ENCODE data around the gene NFKB1. TPM values are rescaled to one million over a fixed set of nuclear protein-coding genes. Genes with fewer than 3 reads are reported as not detected.

NFKB1 gene
- total RNA-seq, 4 donors from 2014 or later, result 32.9 to 56.0 (median 40.9) TPM

DNA sequence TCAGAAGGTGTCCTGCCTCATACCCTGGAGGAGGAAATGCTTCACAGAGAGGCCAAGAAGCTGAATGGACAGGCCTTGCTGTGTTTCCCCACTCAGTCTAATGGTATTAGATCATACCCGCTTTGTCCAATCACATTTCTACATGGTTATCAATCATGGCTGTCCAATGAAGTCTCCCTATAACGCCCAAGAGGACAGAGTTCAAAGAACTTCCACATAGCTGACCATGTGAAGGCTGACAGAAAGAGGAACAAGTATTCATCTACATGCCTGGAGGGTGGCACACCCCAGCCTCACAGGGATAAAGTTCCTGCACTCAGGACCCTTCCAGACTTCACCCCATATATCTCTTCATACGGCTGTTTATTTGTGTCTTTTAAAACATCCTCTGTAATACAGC is 136.2 kb downstream of the NFKB1 start:
- H3K4me1 ChIP-seq, result no peaks in the 10 kb centered on the region
- DNase-seq (ENCODE audit: low spot score in 2 of 2), result no peak
- H3K27ac ChIP-seq, result no peak overlapping the region
- TF ChIP-seq, protein P1, sequence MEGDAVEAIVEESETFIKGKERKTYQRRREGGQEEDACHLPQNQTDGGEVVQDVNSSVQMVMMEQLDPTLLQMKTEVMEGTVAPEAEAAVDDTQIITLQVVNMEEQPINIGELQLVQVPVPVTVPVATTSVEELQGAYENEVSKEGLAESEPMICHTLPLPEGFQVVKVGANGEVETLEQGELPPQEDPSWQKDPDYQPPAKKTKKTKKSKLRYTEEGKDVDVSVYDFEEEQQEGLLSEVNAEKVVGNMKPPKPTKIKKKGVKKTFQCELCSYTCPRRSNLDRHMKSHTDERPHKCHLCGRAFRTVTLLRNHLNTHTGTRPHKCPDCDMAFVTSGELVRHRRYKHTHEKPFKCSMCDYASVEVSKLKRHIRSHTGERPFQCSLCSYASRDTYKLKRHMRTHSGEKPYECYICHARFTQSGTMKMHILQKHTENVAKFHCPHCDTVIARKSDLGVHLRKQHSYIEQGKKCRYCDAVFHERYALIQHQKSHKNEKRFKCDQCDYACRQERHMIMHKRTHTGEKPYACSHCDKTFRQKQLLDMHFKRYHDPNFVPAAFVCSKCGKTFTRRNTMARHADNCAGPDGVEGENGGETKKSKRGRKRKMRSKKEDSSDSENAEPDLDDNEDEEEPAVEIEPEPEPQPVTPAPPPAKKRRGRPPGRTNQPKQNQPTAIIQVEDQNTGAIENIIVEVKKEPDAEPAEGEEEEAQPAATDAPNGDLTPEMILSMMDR (IDR thresholded peaks at IDR 0.05), result no peak
- no peak for TF ChIP-seq POLR2AphosphoS5 (IDR thresholded peaks at IDR 0.05)
- TF ChIP-seq POLR2A (IDR thresholded peaks at IDR 0.05), result no peak
- TF ChIP-seq EP300 (IDR thresholded peaks at IDR 0.05), result no peak
- 88% methylated on average over 3 of the region's 3 CpGs for WGBS
- peaks cover 10% of the 10 kb centered on the region for H3K36me3 ChIP-seq
- no peaks in the 10 kb centered on the region for H3K27me3 ChIP-seq
- no peaks in the 10 kb centered on the region for H3K9me3 ChIP-seq
- no peak overlapping the region for H3K4me3 ChIP-seq

DNA sequence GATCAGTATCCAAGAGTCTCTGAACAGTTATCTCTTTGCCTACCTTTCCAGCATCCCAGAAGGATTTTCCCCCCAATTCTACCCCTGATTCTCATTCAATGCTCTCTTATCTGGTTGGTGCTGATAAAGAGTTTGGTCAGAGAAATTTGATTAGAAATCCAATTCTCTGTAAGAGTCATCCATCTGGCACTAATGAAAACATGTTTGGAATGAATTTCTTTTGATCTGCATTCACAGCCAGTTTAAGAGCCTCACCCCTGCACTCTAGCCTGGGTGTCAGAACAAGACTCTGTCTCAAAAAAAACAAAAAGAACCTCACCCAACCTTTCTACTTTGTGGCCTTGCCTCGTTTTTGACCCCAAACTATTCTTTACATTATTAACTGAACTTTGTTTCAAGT is 137.5 kb downstream of the NFKB1 start:
- Histone ChIP-seq H3K4me3 (no peak overlapping the region), H3K9me3 (no peaks in the 10 kb centered on the region), H3K36me3 (peaks cover 7% of the 10 kb centered on the region), H3K27me3 (no peaks in the 10 kb centered on the region), H3K27ac (no peak overlapping the region), H3K4me1 (no peaks in the 10 kb centered on the region)
- no peak for DNase-seq (ENCODE audit: low spot score in 2 of 2)
- 69% methylated on average over 1 of the region's 1 CpG for WGBS
- TF ChIP-seq POLR2A (IDR thresholded peaks at IDR 0.05), result no peak
- no peak for TF ChIP-seq POLR2AphosphoS5 (IDR thresholded peaks at IDR 0.05)
- no peak for TF ChIP-seq EP300 (IDR thresholded peaks at IDR 0.05)
- TF ChIP-seq, protein P1 (IDR thresholded peaks at IDR 0.05), result no peak

DNA sequence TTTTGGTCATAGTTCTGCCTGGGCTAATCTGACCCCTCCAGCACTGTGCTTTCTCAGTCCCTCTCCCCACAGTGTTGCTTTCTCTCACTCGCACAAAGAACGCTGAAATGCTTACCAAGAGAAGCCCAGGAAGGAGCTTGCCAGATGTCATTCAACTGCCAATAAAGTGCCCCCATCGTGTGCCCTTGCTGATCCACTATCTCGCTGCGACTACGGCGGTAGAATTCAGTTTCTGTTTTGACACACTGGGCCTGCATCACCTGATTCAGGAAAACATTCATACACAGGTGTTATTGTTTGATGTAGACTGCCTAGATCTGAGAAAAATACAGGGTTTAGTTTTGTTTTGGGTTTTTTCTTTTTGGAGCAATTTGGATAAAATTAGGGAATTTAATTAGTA is 138.4 kb downstream of the NFKB1 start:
- Histone ChIP-seq H3K4me1 (no peaks in the 10 kb centered on the region), H3K27ac (no peak overlapping the region), H3K9me3 (no peaks in the 10 kb centered on the region), H3K36me3 (peaks cover 6% of the 10 kb centered on the region), H3K27me3 (no peaks in the 10 kb centered on the region), H3K4me3 (no peak overlapping the region)
- TF ChIP-seq, protein P1 (IDR thresholded peaks at IDR 0.05), result no peak
- TF ChIP-seq POLR2AphosphoS5 (IDR thresholded peaks at IDR 0.05) (no peak), EP300 (IDR thresholded peaks at IDR 0.05) (no peak), POLR2A (IDR thresholded peaks at IDR 0.05) (no peak)
- DNase-seq (ENCODE audit: low spot score in 2 of 2), result no peak
- WGBS, result 98% methylated on average over 7 of the region's 7 CpGs

DNA sequence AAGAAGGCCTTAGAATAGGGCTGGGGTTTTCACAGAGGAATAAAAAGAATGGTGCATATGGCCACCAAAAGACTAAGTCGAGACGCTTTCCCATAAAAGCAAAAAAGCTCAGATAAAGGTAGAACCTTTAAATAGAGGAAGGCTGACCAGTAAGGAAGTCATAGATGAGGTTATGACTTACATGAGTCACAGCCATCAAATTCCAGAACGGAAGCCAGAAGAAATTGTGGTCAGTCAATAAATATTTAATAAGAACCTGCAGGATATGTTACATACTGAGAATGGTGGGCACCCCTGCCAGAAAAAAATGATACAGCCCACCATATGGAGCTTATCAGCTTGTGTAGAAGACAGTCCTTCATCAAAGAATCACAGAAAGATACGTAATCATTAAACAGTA is 139.5 kb downstream of the NFKB1 start:
- 91% methylated on average over 4 of the region's 4 CpGs for WGBS
- peaks cover 4% of the 10 kb centered on the region for H3K36me3 ChIP-seq
- no peaks in the 10 kb centered on the region for H3K9me3 ChIP-seq
- H3K4me1 ChIP-seq, result no peaks in the 10 kb centered on the region
- no peaks in the 10 kb centered on the region for H3K27me3 ChIP-seq
- H3K27ac ChIP-seq, result no peak overlapping the region
- no peak for DNase-seq (ENCODE audit: low spot score in 2 of 2)
- H3K4me3 ChIP-seq, result no peak overlapping the region
- TF ChIP-seq POLR2A (IDR thresholded peaks at IDR 0.05) (no peak), EP300 (IDR thresholded peaks at IDR 0.05) (no peak), POLR2AphosphoS5 (IDR thresholded peaks at IDR 0.05) (no peak)
- TF ChIP-seq, protein P1 (IDR thresholded peaks at IDR 0.05), result no peak

DNA sequence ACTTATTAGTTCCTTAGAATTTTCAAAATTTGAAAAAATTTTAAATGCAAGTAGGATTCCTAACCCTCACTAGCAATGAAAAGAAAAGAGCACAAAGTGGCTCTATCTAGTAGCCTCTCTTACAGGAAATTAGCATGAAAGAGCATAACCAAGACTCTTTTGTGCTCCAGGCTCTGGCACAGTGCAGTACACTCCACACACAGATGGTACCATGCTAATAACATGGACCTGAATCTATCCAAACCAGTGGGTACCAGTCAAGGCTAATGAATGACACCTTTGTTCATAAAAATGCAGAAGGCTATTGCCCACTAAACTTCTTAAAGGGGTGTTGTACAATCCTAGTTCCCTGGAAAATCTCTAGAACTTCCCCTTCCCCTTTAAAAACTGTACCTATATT is 140.6 kb downstream of the NFKB1 start:
- H3K36me3 ChIP-seq, result peaks cover 10% of the 10 kb centered on the region
- H3K4me3 ChIP-seq, result no peak overlapping the region
- H3K27ac ChIP-seq, result no peak overlapping the region
- no peaks in the 10 kb centered on the region for H3K9me3 ChIP-seq
- no peaks in the 10 kb centered on the region for H3K27me3 ChIP-seq
- no peak for TF ChIP-seq EP300 (IDR thresholded peaks at IDR 0.05)
- no peak for TF ChIP-seq POLR2A (IDR thresholded peaks at IDR 0.05)
- no peak for TF ChIP-seq POLR2AphosphoS5 (IDR thresholded peaks at IDR 0.05)
- TF ChIP-seq, protein P1 (IDR thresholded peaks at IDR 0.05), result no peak
- H3K4me1 ChIP-seq, result no peaks in the 10 kb centered on the region
- DNase-seq (ENCODE audit: low spot score in 2 of 2), result no peak
